ENCODE measurements around the gene POU2AF2.

POU2AF2 gene

GRCh38 chr11:111320728-111321568, 75.4 kb downstream of the POU2AF2 start:
- no peaks in the 10 kb centered on the region for H3K4me1 Mint-ChIP-seq
- H3K27ac Mint-ChIP-seq, result no peak overlapping the region
- H3K9me3 Mint-ChIP-seq, result no peaks in the 10 kb centered on the region
- no peak overlapping the region for H3K4me3 Mint-ChIP-seq
- H3K36me3 Mint-ChIP-seq, result no peaks in the 10 kb centered on the region
- CTCF ChIA-PET, result no interaction called here
- H3K27me3 Mint-ChIP-seq, result peaks cover 23% of the 10 kb centered on the region
- no peak for DNase-seq

DNA sequence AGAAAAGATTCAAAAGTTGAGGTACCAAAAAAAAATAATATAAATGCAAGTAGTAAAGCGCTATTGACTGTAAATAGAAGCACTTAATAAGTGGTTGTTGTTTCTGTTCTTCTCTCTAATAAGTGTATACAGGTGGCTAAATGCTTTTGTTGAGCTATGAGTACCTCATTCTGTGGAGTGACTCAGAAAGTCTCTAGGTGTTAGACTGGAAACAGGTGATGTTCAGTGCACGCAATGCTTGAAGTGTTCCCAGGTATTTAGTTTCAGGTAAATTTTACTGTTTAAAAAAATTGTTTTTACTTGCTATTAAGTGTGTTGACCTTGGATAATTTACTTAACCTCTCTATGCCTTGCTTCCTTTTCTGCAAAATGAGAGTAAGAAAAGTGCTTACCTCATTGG, 77.0 kb downstream of the POU2AF2 start:
- Mint-ChIP-seq H3K27me3 (peaks cover 25% of the 10 kb centered on the region), H3K4me3 (no peak overlapping the region), H3K27ac (no peak overlapping the region), H3K9me3 (no peaks in the 10 kb centered on the region), H3K4me1 (no peaks in the 10 kb centered on the region), H3K36me3 (no peaks in the 10 kb centered on the region)
- DNase-seq, result no peak
- CTCF ChIA-PET, result no interaction called here

DNA sequence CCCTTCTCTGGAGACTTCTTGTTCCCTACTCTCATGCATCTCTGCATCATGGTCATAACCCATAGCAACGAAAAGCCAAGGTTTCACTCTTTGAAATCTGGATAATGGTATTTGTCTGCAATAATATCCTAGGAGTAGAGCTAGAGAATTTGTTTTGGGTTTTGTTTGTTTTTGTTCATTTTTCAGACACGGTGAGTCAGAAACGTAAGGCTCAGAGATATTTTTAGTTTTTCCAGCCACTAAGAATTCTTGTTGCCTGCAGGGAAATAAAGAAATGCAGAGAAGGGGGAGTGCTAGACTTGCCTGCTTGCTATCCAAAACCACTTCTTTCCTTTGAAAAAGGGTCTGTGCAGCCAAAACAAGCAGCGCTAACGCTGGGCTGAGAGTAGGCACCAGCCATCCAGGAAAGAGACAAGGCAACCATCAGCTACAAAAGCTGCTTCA, 78.8 kb downstream of the POU2AF2 start:
- no peaks in the 10 kb centered on the region for H3K36me3 Mint-ChIP-seq
- no peaks in the 10 kb centered on the region for H3K4me1 Mint-ChIP-seq
- peaks cover 20% of the 10 kb centered on the region for H3K27me3 Mint-ChIP-seq
- no peaks in the 10 kb centered on the region for H3K9me3 Mint-ChIP-seq
- no peak for DNase-seq
- no peak overlapping the region for H3K27ac Mint-ChIP-seq
- H3K4me3 Mint-ChIP-seq, result no peak overlapping the region
- CTCF ChIA-PET, result no interaction called here

GRCh38 chr11:111325259-111325658, 79.7 kb downstream of the POU2AF2 start:
- Mint-ChIP-seq H3K27me3 (peaks cover 11% of the 10 kb centered on the region), H3K27ac (no peak overlapping the region), H3K4me3 (no peak overlapping the region), H3K9me3 (no peaks in the 10 kb centered on the region), H3K4me1 (no peaks in the 10 kb centered on the region), H3K36me3 (no peaks in the 10 kb centered on the region)
- CTCF ChIA-PET, result no interaction called here
- DNase-seq, result no peak

DNA sequence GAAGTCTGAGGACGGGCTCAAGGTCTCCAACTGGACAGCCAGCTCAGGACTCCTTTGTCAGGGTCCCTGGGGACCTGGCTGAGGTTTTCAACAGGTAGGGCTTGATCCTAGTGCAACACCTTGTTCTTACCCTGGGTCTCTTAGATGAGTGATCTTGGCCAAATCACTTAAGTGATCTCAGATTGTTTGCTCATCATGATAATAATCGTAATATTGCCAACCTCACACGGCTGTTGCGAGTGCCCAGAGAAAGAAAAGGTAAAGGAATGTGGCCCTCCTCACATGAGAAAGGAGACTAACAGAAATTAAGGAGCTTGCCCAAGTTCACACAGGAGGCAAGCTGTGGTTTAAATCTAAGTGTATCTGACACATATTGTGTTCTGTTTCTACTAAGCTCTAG, 81.3 kb downstream of the POU2AF2 start:
- CTCF ChIA-PET, result interaction anchor here (0.6 to 1.1 kb wide), 2 partner anchors 16 to 104 kb away, joined by 3 read pairs; no protein-coding TSS in a partner anchor

DNA sequence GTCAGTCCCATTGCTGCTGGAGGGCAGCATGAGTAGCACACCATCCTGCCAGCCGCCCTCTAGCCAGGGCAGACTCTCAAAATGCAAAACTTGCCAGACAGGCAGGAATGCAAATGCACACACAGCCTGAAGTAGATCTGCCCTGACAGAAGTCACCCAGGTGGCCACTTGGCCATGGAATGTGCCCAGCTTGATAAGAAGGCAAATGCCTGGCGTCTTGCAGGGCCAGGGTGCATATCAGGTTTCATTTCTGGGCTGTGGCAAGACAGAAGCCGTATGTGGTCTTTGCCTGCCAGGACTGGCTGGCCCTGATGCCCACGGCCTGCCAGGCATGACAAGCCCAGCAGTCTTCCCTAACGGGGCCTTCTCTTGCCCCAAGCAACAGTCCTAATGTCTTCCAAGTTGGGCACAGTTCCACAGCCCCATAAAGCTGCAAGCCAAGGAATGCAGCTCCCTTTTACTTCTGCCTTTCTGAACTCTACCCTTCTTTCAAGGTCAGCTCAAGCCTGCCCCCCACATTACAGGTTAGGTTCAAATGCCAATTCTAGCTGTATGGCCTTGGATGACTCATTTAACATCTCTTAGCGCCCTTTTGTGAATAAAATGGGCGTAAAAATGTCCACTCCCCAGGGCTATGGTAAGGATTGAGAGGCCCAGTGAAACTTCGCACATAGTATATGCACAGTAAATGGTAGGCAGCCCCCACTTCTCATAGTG, 82.5 kb downstream of the POU2AF2 start:
- CTCF ChIA-PET, result no interaction called here
- Mint-ChIP-seq H3K4me1 (no peaks in the 10 kb centered on the region), H3K4me3 (no peak overlapping the region), H3K27ac (no peak overlapping the region), H3K27me3 (peaks cover 15% of the 10 kb centered on the region), H3K9me3 (no peaks in the 10 kb centered on the region), H3K36me3 (no peaks in the 10 kb centered on the region)
- no peak for DNase-seq

More for the DNA sequence above, 81.3 kb downstream of the POU2AF2 start:
- Mint-ChIP-seq H3K36me3 (no peaks in the 10 kb centered on the region), H3K4me1 (no peaks in the 10 kb centered on the region), H3K27ac (no peak overlapping the region), H3K27me3 (peaks cover 15% of the 10 kb centered on the region), H3K9me3 (no peaks in the 10 kb centered on the region), H3K4me3 (no peak overlapping the region)
- no peak for DNase-seq

- no peak overlapping the region for H3K4me3 Mint-ChIP-seq
- H3K27ac Mint-ChIP-seq, result no peak overlapping the region
- no peak for DNase-seq
- H3K4me1 Mint-ChIP-seq, result no peaks in the 10 kb centered on the region
- peaks cover 15% of the 10 kb centered on the region for H3K27me3 Mint-ChIP-seq
- CTCF ChIA-PET, result no interaction called here
- no peaks in the 10 kb centered on the region for H3K36me3 Mint-ChIP-seq
- no peaks in the 10 kb centered on the region for H3K9me3 Mint-ChIP-seq
Measured at GRCh38 chr11:111329306-111330204, 84.0 kb downstream of the POU2AF2 start.

DNA sequence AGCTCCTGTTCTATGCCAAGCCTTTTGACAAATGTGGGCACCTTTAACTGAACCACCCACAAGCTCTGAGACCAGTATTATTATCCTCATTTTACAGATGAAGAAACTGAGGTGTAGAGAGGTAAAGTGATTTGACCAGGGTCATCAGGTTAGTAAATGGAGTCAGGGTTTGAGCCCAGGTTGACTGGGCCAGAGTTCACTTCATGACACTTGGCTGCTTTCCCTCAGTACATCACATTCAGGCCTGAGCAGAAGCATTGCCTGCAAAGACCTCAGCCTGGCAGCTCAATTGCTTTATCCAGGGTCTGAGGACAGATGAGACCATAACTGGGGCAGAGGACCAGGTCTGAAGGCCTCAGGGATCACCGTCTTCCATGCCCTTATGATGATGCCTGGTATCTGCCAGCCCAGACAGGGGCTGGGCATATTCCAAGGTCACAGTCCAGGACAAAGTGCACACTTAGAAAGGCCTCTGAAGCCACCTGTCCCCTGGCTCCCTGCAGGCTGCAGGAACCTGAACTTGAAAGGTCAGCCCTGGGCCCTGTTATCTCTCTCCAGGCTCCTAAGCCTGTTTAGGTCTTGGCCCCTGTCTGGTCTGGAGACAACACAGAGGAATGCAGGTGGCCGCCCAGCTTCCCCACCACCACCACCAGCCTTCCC, 84.8 kb downstream of the POU2AF2 start:
- Mint-ChIP-seq H3K4me1 (no peaks in the 10 kb centered on the region), H3K27ac (no peak overlapping the region), H3K27me3 (peaks cover 11% of the 10 kb centered on the region), H3K4me3 (no peak overlapping the region), H3K9me3 (no peaks in the 10 kb centered on the region), H3K36me3 (no peaks in the 10 kb centered on the region)
- CTCF ChIA-PET, result no interaction called here
- DNase-seq, result no peak

DNA sequence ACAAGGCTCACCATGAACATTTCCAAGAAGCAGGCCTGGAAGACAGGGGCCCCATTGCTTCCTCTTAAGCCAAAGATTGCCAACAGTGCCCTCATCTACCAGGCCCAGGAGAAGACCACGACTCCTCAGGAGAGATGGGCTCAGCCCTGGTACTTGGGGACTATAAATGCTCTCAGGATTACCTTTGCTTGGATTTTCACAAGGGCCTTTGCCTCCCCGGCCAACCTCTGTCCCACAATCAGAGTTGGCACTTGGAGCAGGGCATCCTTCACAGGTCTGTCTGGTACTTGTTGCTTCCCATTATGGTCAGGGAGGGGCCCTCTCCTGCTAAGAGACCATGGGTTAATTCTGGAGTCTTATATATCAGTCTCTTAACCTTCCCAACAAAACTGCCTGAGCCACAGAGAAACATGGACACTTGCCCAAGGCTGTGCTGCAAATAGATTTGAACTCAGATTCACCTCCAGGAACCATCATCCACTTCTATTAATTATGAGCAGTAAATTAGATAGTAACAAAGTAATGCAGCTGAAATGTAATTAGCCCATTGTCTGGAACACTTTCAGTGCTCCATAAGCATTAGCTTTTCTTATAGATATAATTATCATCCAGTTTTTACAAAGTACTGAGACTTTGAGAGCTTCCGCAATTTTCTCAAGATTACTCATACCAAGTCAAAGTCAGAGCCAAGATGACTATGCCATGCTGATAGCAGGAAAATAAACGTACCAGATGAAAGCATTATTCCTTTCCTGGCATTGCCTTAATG, 86.4 kb downstream of the POU2AF2 start:
- Mint-ChIP-seq H3K27ac (no peak overlapping the region), H3K36me3 (no peaks in the 10 kb centered on the region), H3K9me3 (no peaks in the 10 kb centered on the region), H3K4me1 (no peaks in the 10 kb centered on the region), H3K4me3 (no peak overlapping the region), H3K27me3 (peaks cover 11% of the 10 kb centered on the region)
- CTCF ChIA-PET, result no interaction called here
- DNase-seq, result no peak

DNA sequence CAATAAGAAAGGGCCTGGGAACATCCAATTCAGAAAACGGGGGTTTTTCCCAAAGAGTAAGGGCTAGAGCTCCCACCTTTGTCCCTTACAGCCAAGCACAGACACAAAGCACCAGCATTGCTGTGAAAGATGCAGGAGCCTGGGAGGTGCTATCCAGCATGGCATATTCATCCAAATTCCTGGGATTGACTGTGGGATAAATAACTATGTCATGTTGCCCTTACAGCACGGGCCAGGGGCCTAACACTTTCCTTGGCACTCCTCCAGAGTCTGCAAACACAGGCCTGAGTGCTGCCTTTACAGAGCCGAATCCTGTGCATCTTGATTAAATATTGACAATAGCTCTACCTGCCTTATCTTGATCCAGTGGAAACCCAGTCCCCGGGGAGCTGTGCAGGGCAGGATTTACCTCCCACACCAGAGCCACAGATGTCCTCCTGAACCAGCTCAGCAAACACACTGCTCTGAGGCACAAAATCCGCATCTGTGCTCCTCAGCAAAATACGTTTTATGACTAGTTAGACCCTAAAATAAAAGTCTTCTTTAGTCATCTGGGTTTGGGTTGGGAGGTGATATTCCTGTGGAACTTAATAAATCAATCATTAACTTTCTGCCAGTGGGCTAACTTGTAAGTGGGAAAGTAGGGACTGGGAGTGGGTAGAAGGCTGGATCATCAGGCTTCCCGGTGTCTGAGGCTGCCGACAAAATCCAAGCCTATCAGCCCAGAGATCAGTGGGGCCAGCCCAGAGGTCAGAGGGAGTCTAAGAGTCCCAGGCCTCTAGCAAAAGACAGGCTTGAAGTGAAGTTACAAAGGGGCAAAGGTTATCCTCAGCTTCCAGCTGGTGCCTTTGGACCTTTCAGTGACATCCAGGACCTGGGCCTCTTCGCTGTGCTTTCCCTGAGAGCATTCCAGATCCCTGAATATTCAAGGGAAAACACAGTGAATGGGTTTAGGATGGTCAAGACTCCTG, 89.3 kb downstream of the POU2AF2 start:
- Mint-ChIP-seq H3K27ac (no peak overlapping the region), H3K36me3 (peaks cover 1% of the 10 kb centered on the region), H3K4me3 (no peak overlapping the region), H3K9me3 (peaks cover 4% of the 10 kb centered on the region), H3K4me1 (no peaks in the 10 kb centered on the region), H3K27me3 (peaks cover 15% of the 10 kb centered on the region)
- DNase-seq, result no peak
- CTCF ChIA-PET, result no interaction called here

GRCh38 chr11:111335549-111335948, 90.0 kb downstream of the POU2AF2 start:
- H3K27me3 Mint-ChIP-seq, result peaks cover 15% of the 10 kb centered on the region
- no peak overlapping the region for H3K27ac Mint-ChIP-seq
- H3K36me3 Mint-ChIP-seq, result peaks cover 1% of the 10 kb centered on the region
- CTCF ChIA-PET, result no interaction called here
- H3K4me3 Mint-ChIP-seq, result no peak overlapping the region
- H3K4me1 Mint-ChIP-seq, result no peaks in the 10 kb centered on the region
- peaks cover 4% of the 10 kb centered on the region for H3K9me3 Mint-ChIP-seq
- no peak for DNase-seq
